ENCODE results near the gene NPHP3.

The NPHP3 gene

GRCh38 chr3:132669256-132669777 is 52.9 kb downstream of the NPHP3 start:
- Histone ChIP-seq H3K36me3 (ENCODE audit: control insufficient read depth in 2 of 2, insufficient read depth in 1 of 2, low read length in 2 of 2) (peaks cover 19 to 54% of the 10 kb centered on the region in 2 experiments), H3K27ac (ENCODE audit: extremely low read depth, low read depth, low read length) (no peak overlapping the region), H3K9me3 (ENCODE audit: control insufficient read depth, insufficient read depth, low read depth, low read length) (no peaks in the 10 kb centered on the region), H3K4me1 (ENCODE audit: control insufficient read depth, insufficient read depth, low read length) (no peaks in the 10 kb centered on the region), H3K4me3 (ENCODE audit: low read depth, low read length) (no peak overlapping the region)
- ChIA-PET CTCF (no interaction called here), POLR2A (no interaction called here)
- no peak for TF ChIP-seq ZNF785 (tag by site-specific recombination; IDR thresholded peaks at IDR 0.05)
- TF ChIP-seq BCL6B (tag by site-specific recombination; IDR thresholded peaks at IDR 0.05), result no peak
- no peak for TF ChIP-seq ZNF792 (tag by site-specific recombination; IDR thresholded peaks at IDR 0.05)
- no peak for TF ChIP-seq ZNF791 (tag by site-specific recombination; IDR thresholded peaks at IDR 0.05)
- no peak for TF ChIP-seq ZNF148 (tag by site-specific recombination; IDR thresholded peaks at IDR 0.05; ENCODE audit: borderline replicate concordance)
- TF ChIP-seq ZBTB6 (tag by site-specific recombination; IDR thresholded peaks at IDR 0.05), result no peak
- no peak for TF ChIP-seq ZNF830 (tag by site-specific recombination; IDR thresholded peaks at IDR 0.05; ENCODE audit: low read depth)
- TF ChIP-seq ZNF585B (tag by site-specific recombination; IDR thresholded peaks at IDR 0.05), result no peak
- no peak for TF ChIP-seq ZNF670 (tag by site-specific recombination; IDR thresholded peaks at IDR 0.05; ENCODE audit: low read depth)
- no peak for TF ChIP-seq KLF17 (tag by site-specific recombination; IDR thresholded peaks at IDR 0.05)
- no peak for TF ChIP-seq ZNF571 (tag by site-specific recombination; IDR thresholded peaks at IDR 0.05)
- no peak for TF ChIP-seq ZXDB (tag by site-specific recombination; IDR thresholded peaks at IDR 0.05)
- no peak for TF ChIP-seq ZNF677 (tag by site-specific recombination; IDR thresholded peaks at IDR 0.05)

GRCh38 chr3:132665230-132665745 is 56.9 kb downstream of the NPHP3 start:
- ChIA-PET POLR2A (no interaction called here), CTCF (no interaction called here)
- H3K4me3 ChIP-seq (ENCODE audit: low read depth, low read length), result no peak overlapping the region
- H3K36me3 ChIP-seq (ENCODE audit: control insufficient read depth in 2 of 2, insufficient read depth in 1 of 2, low read length in 2 of 2), result peaks cover under 1 to 28% of the 10 kb centered on the region in 2 experiments; a peak in 2 of 3 replicates
- no peaks in the 10 kb centered on the region for H3K4me1 ChIP-seq (ENCODE audit: control insufficient read depth, insufficient read depth, low read length)
- H3K27ac ChIP-seq (ENCODE audit: extremely low read depth, low read depth, low read length), result no peak overlapping the region
- H3K9me3 ChIP-seq (ENCODE audit: control insufficient read depth, insufficient read depth, low read depth, low read length), result no peaks in the 10 kb centered on the region
- TF ChIP-seq ZNF132 (tag by site-specific recombination; IDR thresholded peaks at IDR 0.05; ENCODE audit: borderline replicate concordance), result no peak
- TF ChIP-seq ZBTB48 (tag by site-specific recombination; IDR thresholded peaks at IDR 0.05), result no peak
- TF ChIP-seq ZBTB21 (tag by site-specific recombination; IDR thresholded peaks at IDR 0.05), result no peak
- TF ChIP-seq ZNF707 (tag by site-specific recombination; IDR thresholded peaks at IDR 0.05), result no peak
- TF ChIP-seq ZFHX2 (tag by site-specific recombination; conservative IDR thresholded peaks at IDR 0.05), result no peak
- TF ChIP-seq HOXA7 (CRISPR knock-in tag; IDR thresholded peaks at IDR 0.05; ENCODE audit: borderline replicate concordance), result no peak
- TF ChIP-seq ZNF792 (tag by site-specific recombination; IDR thresholded peaks at IDR 0.05), result no peak
- no peak for TF ChIP-seq ZNF335 (tag by site-specific recombination; conservative IDR thresholded peaks at IDR 0.05)
- no peak for TF ChIP-seq ZNF223 (tag by site-specific recombination; IDR thresholded peaks at IDR 0.05)
- no peak for TF ChIP-seq YY1 (tag by site-specific recombination; IDR thresholded peaks at IDR 0.05)
- TF ChIP-seq ZNF645 (tag by site-specific recombination; IDR thresholded peaks at IDR 0.05), result no peak
- no peak for TF ChIP-seq ZNF37A (tag by site-specific recombination; IDR thresholded peaks at IDR 0.05)
- no peak for TF ChIP-seq ZNF280C (tag by site-specific recombination; IDR thresholded peaks at IDR 0.05)
- TF ChIP-seq ZNF174 (tag by site-specific recombination; IDR thresholded peaks at IDR 0.05), result no peak
- no peak for TF ChIP-seq SALL2 (tag by site-specific recombination; IDR thresholded peaks at IDR 0.05; ENCODE audit: borderline replicate concordance)
